ENCODE results near the gene ZBTB7C. TPM values are rescaled to one million over a fixed set of nuclear protein-coding genes. Genes with fewer than 3 reads are reported as not detected.

ZBTB7C gene
- polyA plus RNA-seq, 2 of the 4 experiments (the other 2 are of a cell fraction), result 0.10 to 0.12 TPM

DNA sequence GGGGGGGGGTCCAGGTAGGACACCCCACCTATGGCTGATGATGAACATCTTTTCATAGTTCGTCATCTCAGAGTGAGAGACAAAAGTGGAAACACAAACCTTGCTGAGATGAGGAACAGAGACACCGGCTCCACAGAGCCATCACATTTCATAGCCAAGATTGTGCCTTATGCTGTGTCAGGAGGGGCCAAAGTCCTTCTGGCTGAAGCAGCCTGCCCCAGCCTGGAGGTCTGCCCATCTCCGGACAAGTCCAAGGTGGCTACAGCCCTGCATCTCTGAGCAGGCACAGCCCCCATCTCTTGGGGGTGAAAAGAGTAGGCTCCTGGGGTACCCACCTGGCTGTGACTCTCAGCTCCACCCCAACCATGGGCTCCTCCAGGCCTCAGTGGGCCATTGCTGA lies 70.3 kb downstream of the ZBTB7C start:
- H3K4me1 ChIP-seq, result no peaks in the 10 kb centered on the region
- CTCF ChIA-PET, result interaction anchor here (0.7 to 1.8 kb wide), 2 partner anchors 18 to 107 kb away, joined by 7 read pairs; no protein-coding TSS in a partner anchor
- H3K4me3 ChIP-seq, result no peak overlapping the region
- TF ChIP-seq POLR2AphosphoS2 (conservative IDR thresholded peaks at IDR 0.05; ENCODE audit: low read length) (no peak), TFCP2L1 (CRISPR knock-in tag; IDR thresholded peaks at IDR 0.05) (no peak), JUNB (IDR thresholded peaks at IDR 0.05) (no peak), ESRRA (IDR thresholded peaks at IDR 0.05; ENCODE audit: borderline replicate concordance, low read length) (no peak), NPAS2 (CRISPR knock-in tag; IDR thresholded peaks at IDR 0.05; ENCODE audit: borderline replicate concordance) (no peak), MAZ (IDR thresholded peaks at IDR 0.05; ENCODE audit: borderline replicate concordance, low read depth, low read length) (no peak), E2F6 (IDR thresholded peaks at IDR 0.05; ENCODE audit: borderline replicate concordance, low read depth) (no peak), PHF8 (IDR thresholded peaks at IDR 0.05; ENCODE audit: borderline replicate concordance, low read depth) (no peak), RAD21 (conservative IDR thresholded peaks at IDR 0.05 in 1 of 2, IDR thresholded peaks at IDR 0.05 in 1 of 2) (no peak), CHD4 (IDR thresholded peaks at IDR 0.05; ENCODE audit: borderline replicate concordance) (no peak), FOXS1 (CRISPR knock-in tag; IDR thresholded peaks at IDR 0.05) (no peak), RFX5 (IDR thresholded peaks at IDR 0.05) (no peak), FOSL2 (IDR thresholded peaks at IDR 0.05) (no peak), FOSL2 (CRISPR knock-in tag; IDR thresholded peaks at IDR 0.05) (no peak), SMC3 (IDR thresholded peaks at IDR 0.05) (no peak)
- TF ChIP-seq, protein P1, sequence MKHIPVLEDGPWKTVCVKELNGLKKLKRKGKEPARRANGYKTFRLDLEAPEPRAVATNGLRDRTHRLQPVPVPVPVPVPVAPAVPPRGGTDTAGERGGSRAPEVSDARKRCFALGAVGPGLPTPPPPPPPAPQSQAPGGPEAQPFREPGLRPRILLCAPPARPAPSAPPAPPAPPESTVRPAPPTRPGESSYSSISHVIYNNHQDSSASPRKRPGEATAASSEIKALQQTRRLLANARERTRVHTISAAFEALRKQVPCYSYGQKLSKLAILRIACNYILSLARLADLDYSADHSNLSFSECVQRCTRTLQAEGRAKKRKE (CRISPR knock-in tag; IDR thresholded peaks at IDR 0.05; ENCODE audit: low read depth), result no peak
- POLR2A ChIA-PET, result no interaction called here
- no peak overlapping the region for H3K4me2 ChIP-seq
- WGBS (ENCODE audit: missing lambda C conversion rate), result 89% methylated on average over 2 of the region's 3 CpGs
- no peak overlapping the region for H3K27ac ChIP-seq
- DNase-seq (ENCODE audit: low read depth in 1 of 2, low spot score in 1 of 2) (no peak), FAIRE-seq (no peak), ATAC-seq (no peak)
- no peaks in the 10 kb centered on the region for H3K9me3 ChIP-seq

DNA sequence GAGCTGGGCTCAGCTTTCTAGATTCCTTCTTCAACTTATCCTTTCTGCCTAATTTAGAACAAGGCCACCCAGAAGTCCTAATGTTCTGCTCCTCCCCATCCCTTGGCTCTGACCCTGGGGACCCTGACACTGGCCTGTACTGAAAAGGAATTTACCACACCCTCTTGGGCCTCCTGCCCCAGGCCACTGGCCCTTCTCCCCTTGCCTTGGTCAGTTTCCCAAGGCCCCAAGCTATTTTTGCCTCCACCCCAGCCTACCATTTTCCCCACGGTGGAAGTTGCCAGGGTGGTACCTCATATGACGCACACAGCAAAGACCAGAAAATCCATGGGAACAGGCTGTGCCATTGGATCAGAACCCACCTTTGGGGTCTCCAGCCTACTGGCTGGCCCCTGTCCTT lies 72.1 kb downstream of the ZBTB7C start:
- no peaks in the 10 kb centered on the region for H3K4me1 ChIP-seq
- no peak overlapping the region for H3K4me3 ChIP-seq
- DNase-seq (ENCODE audit: low read depth in 1 of 2, low spot score in 1 of 2) (no peak), FAIRE-seq (no peak), ATAC-seq (no peak)
- WGBS (ENCODE audit: missing lambda C conversion rate), result 68% methylated on average over 2 of the region's 2 CpGs
- no peaks in the 10 kb centered on the region for H3K9me3 ChIP-seq
- ChIA-PET POLR2A (no interaction called here), CTCF (interaction anchor here (1.0 to 1.2 kb wide), 2 partner anchors 8 to 10 kb away, joined by 3 to 4 read pairs; no protein-coding TSS in a partner anchor)
- no peak overlapping the region for H3K27ac ChIP-seq
- H3K4me2 ChIP-seq, result no peak overlapping the region
- TF ChIP-seq BHLHE40 (IDR thresholded peaks at IDR 0.05; ENCODE audit: low read depth, low read length), result no peak
- TF ChIP-seq JUNB (IDR thresholded peaks at IDR 0.05), result no peak
- TF ChIP-seq ZNF302 (CRISPR knock-in tag; IDR thresholded peaks at IDR 0.05), result no peak
- no peak for TF ChIP-seq RCOR1 (IDR thresholded peaks at IDR 0.05; ENCODE audit: low read depth, low read length)
- TF ChIP-seq, protein P2, sequence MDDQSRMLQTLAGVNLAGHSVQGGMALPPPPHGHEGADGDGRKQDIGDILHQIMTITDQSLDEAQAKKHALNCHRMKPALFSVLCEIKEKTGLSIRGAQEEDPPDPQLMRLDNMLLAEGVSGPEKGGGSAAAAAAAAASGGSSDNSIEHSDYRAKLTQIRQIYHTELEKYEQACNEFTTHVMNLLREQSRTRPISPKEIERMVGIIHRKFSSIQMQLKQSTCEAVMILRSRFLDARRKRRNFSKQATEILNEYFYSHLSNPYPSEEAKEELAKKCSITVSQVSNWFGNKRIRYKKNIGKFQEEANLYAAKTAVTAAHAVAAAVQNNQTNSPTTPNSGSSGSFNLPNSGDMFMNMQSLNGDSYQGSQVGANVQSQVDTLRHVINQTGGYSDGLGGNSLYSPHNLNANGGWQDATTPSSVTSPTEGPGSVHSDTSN (IDR thresholded peaks at IDR 0.05), result no peak
- no peak for TF ChIP-seq MYC (IDR thresholded peaks at IDR 0.05; ENCODE audit: borderline replicate concordance, low read length)
- no peak for TF ChIP-seq ESRRA (IDR thresholded peaks at IDR 0.05; ENCODE audit: borderline replicate concordance, low read length)
- TF ChIP-seq EHF (CRISPR knock-in tag; IDR thresholded peaks at IDR 0.05), result no peak
- no peak for TF ChIP-seq HOXB5 (CRISPR knock-in tag; IDR thresholded peaks at IDR 0.05)
- TF ChIP-seq NFE2L2 (conservative IDR thresholded peaks at IDR 0.05; ENCODE audit: low read length), result no peak
- no peak for TF ChIP-seq E2F6 (IDR thresholded peaks at IDR 0.05; ENCODE audit: borderline replicate concordance, low read depth)
- TF ChIP-seq HOXA7 (CRISPR knock-in tag; IDR thresholded peaks at IDR 0.05), result no peak
- no peak for TF ChIP-seq JUN (IDR thresholded peaks at IDR 0.05)
- no peak for TF ChIP-seq RAD21 (conservative IDR thresholded peaks at IDR 0.05 in 1 of 2, IDR thresholded peaks at IDR 0.05 in 1 of 2)

Data from A549 (cell line).